HEK293 (cell line): ENCODE data around the gene NLRP8.

Experiments
- CTCF ChIA-PET: fragments of 350-600 bp; formaldehyde crosslinking; extraction: SDS; loops from one replicate; lab custom pipeline; 2021; ENCODE audit warnings: antibody characterized with exemption; lab: Yijun Ruan, JAX
- POLR2A ChIA-PET: fragments of 300-600 bp; formaldehyde crosslinking; extraction: SDS; loops from one replicate; lab custom pipeline; 2020; ENCODE audit warnings: antibody characterized with exemption, inconsistent platforms; lab: Yijun Ruan, JAX
- H3K27ac ChIP-seq: fragments of 200-500 bp; sonication (Bioruptor generic); 2 replicates; pipeline ENCODE4 v1.5.1; 2014; ENCODE audit warnings: low read depth, low read length, control low read depth, inconsistent platforms; ENCODE audit errors: extremely low read depth
- H3K36me3 ChIP-seq, 2 experiments: fragments of 200-500 bp in 1 of 2; sonication (Bioruptor generic) in 1 of 2; 1 replicate in 1 of 2; 2 replicates in 1 of 2; pipeline ENCODE4 v1.5.1; 2014 to 2017; ENCODE audit warnings: inconsistent platforms in 2 of 2, low read length in 2 of 2; ENCODE audit not compliant: control insufficient read depth in 2 of 2, insufficient read depth in 1 of 2
- H3K4me1 ChIP-seq: fragments of 200-500 bp; sonication (Bioruptor generic); 2 replicates; pipeline ENCODE4 v1.5.1; 2014; ENCODE audit warnings: mild to moderate bottlenecking, low read length, inconsistent platforms; ENCODE audit not compliant: control insufficient read depth, insufficient read depth
- H3K4me3 ChIP-seq: 2 replicates; pipeline ENCODE4 v1.5.1; 2011; ENCODE audit warnings: low read depth, mild to moderate bottlenecking, control low read depth, low read length, moderate library complexity
- H3K9me3 ChIP-seq: fragments of 200-500 bp; sonication (Bioruptor generic); 2 replicates; pipeline ENCODE4 v1.5.1; 2014; ENCODE audit warnings: low read depth, low read length, inconsistent platforms; ENCODE audit not compliant: control insufficient read depth, insufficient read depth
- MEIS1 ChIP-seq: sonication (generic); formaldehyde crosslinking; IDR thresholded peaks from 2 replicates; pipeline ENCODE4 v1.8.1; 2022; ENCODE audit warnings: missing genetic modification reagents, mild to moderate bottlenecking, borderline replicate concordance
- OVOL3 ChIP-seq: fragments of 450-650 bp; formaldehyde crosslinking; IDR thresholded peaks from 2 replicates; pipeline ENCODE4 v1.5.1; 2016; ENCODE audit warnings: missing biosample characterization, missing genetic modification characterization
- PRDM1 ChIP-seq: fragments of 450-650 bp; formaldehyde crosslinking; IDR thresholded peaks from 2 replicates; pipeline ENCODE4; 2016; ENCODE audit warnings: missing biosample characterization, missing genetic modification characterization
- SALL2 ChIP-seq: fragments of 450-650 bp; formaldehyde crosslinking; IDR thresholded peaks from 2 replicates; pipeline ENCODE4 v1.5.0; 2017; ENCODE audit warnings: missing biosample characterization, mild to moderate bottlenecking, missing genetic modification characterization, borderline replicate concordance
- YY1 ChIP-seq: fragments of 450-650 bp; formaldehyde crosslinking; IDR thresholded peaks from 2 replicates; pipeline ENCODE4 v1.5.1; 2018; ENCODE audit warnings: missing biosample characterization, missing genetic modification characterization
- ZBTB17 ChIP-seq: fragments of 450-650 bp; formaldehyde crosslinking; IDR thresholded peaks from 2 replicates; pipeline ENCODE4 v1.5.1; 2016; ENCODE audit warnings: missing biosample characterization, missing genetic modification characterization
- ZFP3 ChIP-seq: fragments of 450-650 bp; formaldehyde crosslinking; IDR thresholded peaks from 2 replicates; pipeline ENCODE4 v1.5.1; 2016; ENCODE audit warnings: low read depth, missing biosample characterization, missing genetic modification characterization
- ZNF138 ChIP-seq: fragments of 450-650 bp; formaldehyde crosslinking; IDR thresholded peaks from 2 replicates; pipeline ENCODE4 v1.5.1; 2016; ENCODE audit warnings: missing biosample characterization, missing genetic modification characterization, borderline replicate concordance
- ZNF211 ChIP-seq: fragments of 450-650 bp; formaldehyde crosslinking; IDR thresholded peaks from 2 replicates; pipeline ENCODE4 v1.5.1; 2016; ENCODE audit warnings: low read depth, missing biosample characterization, missing genetic modification characterization
- ZNF223 ChIP-seq: fragments of 450-650 bp; formaldehyde crosslinking; IDR thresholded peaks from 2 replicates; pipeline ENCODE4 v1.5.1; 2016; ENCODE audit warnings: missing biosample characterization, missing genetic modification characterization
- ZNF23 ChIP-seq: fragments of 450-650 bp; formaldehyde crosslinking; IDR thresholded peaks from 2 replicates; pipeline ENCODE4 v1.5.1; 2016; ENCODE audit warnings: missing biosample characterization, missing genetic modification characterization, borderline replicate concordance
- ZNF239 ChIP-seq: fragments of 450-650 bp; formaldehyde crosslinking; IDR thresholded peaks from 2 replicates; pipeline ENCODE4 v1.5.1; 2016; ENCODE audit warnings: missing biosample characterization, missing genetic modification characterization
- ZNF302 ChIP-seq: fragments of 450-650 bp; formaldehyde crosslinking; IDR thresholded peaks from 2 replicates; pipeline ENCODE4 v1.5.1; 2016; ENCODE audit warnings: missing biosample characterization, missing genetic modification characterization, low read depth
- ZNF391 ChIP-seq: fragments of 450-650 bp; formaldehyde crosslinking; IDR thresholded peaks from 2 replicates; pipeline ENCODE4 v1.5.1; 2016; ENCODE audit warnings: low read depth, missing biosample characterization, missing genetic modification characterization, borderline replicate concordance
- ZNF423 ChIP-seq: fragments of 450-650 bp; formaldehyde crosslinking; IDR thresholded peaks from 2 replicates; pipeline ENCODE4 v1.5.1; 2016; ENCODE audit warnings: missing biosample characterization, missing genetic modification characterization
- ZNF501 ChIP-seq: fragments of 450-650 bp; formaldehyde crosslinking; IDR thresholded peaks from 2 replicates; pipeline ENCODE4 v1.5.1; 2016; ENCODE audit warnings: missing biosample characterization, missing genetic modification characterization
- ZNF530 ChIP-seq: fragments of 450-650 bp; formaldehyde crosslinking; IDR thresholded peaks from 2 replicates; pipeline ENCODE4 v1.5.1; 2016; ENCODE audit warnings: low read depth, missing biosample characterization, missing genetic modification characterization
- ZNF670 ChIP-seq: fragments of 450-650 bp; formaldehyde crosslinking; IDR thresholded peaks from 2 replicates; pipeline ENCODE4 v1.5.1; 2016; ENCODE audit warnings: missing biosample characterization, missing genetic modification characterization, low read depth
- ZNF707 ChIP-seq: fragments of 450-650 bp; formaldehyde crosslinking; IDR thresholded peaks from 2 replicates; pipeline ENCODE4 v1.5.1; 2016; ENCODE audit warnings: missing biosample characterization, missing genetic modification characterization
- TF ChIP-seq, protein P1 (sequence below): fragments of 450-650 bp; formaldehyde crosslinking; IDR thresholded peaks from 2 replicates; pipeline ENCODE4 v1.5.1; 2016; ENCODE audit warnings: missing biosample characterization, missing genetic modification characterization
- TF ChIP-seq, protein P2 (sequence below): fragments of 450-650 bp; formaldehyde crosslinking; IDR thresholded peaks from 2 replicates; pipeline ENCODE4 v1.5.1; 2017; ENCODE audit warnings: missing biosample characterization, missing genetic modification characterization

The NLRP8 gene

DNA sequence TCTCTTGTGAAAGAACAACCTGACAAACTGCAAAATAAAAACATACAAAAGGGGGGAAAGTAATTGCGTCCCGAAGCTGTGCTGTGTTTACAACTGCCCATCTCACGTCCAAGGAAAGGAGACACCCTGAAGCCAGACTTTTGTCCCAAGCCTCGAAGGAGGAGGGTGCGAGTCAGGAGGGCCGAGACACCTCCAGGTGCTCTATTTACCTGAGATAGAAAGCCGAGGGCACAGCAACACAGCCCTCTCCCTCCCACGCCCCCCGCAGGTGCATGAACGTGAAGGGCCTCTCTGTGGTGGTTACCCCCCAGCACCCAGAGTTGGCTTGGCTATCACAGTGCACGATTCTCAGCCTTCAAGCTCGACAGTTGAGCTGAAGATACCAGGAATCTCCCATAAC lies 48.7 kb upstream of the NLRP8 start (continued):
- TF ChIP-seq, protein P1, sequence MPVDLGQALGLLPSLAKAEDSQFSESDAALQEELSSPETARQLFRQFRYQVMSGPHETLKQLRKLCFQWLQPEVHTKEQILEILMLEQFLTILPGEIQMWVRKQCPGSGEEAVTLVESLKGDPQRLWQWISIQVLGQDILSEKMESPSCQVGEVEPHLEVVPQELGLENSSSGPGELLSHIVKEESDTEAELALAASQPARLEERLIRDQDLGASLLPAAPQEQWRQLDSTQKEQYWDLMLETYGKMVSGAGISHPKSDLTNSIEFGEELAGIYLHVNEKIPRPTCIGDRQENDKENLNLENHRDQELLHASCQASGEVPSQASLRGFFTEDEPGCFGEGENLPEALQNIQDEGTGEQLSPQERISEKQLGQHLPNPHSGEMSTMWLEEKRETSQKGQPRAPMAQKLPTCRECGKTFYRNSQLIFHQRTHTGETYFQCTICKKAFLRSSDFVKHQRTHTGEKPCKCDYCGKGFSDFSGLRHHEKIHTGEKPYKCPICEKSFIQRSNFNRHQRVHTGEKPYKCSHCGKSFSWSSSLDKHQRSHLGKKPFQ (tag by site-specific recombination): no peak
- no peak for TF ChIP-seq ZNF707
- TF ChIP-seq ZNF223: no peak
- no peak for TF ChIP-seq ZFP3 (tag by site-specific recombination)

- Histone ChIP-seq H3K4me3 (no peak overlapping the region), H3K9me3 (no peaks in the 10 kb centered on the region), H3K4me1 (no peaks in the 10 kb centered on the region), H3K36me3 (no peaks in the 10 kb centered on the region), H3K27ac (no peak overlapping the region)
- TF ChIP-seq SALL2 (tag by site-specific recombination): no peak
- TF ChIP-seq ZNF239 (tag by site-specific recombination): no peak
- TF ChIP-seq YY1 (tag by site-specific recombination): no peak
- TF ChIP-seq, protein P2, sequence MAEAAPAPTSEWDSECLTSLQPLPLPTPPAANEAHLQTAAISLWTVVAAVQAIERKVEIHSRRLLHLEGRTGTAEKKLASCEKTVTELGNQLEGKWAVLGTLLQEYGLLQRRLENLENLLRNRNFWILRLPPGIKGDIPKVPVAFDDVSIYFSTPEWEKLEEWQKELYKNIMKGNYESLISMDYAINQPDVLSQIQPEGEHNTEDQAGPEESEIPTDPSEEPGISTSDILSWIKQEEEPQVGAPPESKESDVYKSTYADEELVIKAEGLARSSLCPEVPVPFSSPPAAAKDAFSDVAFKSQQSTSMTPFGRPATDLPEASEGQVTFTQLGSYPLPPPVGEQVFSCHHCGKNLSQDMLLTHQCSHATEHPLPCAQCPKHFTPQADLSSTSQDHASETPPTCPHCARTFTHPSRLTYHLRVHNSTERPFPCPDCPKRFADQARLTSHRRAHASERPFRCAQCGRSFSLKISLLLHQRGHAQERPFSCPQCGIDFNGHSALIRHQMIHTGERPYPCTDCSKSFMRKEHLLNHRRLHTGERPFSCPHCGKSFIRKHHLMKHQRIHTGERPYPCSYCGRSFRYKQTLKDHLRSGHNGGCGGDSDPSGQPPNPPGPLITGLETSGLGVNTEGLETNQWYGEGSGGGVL (tag by site-specific recombination): peak; percentile 79
- peak; percentile 73 for TF ChIP-seq ZBTB17 (tag by site-specific recombination)
- 0 out of 2 replicates have a peak, but pooled peaks have one; percentile 48 for TF ChIP-seq PRDM1 (tag by site-specific recombination)
- ChIA-PET POLR2A (no interaction called here), CTCF (interaction anchor here (0.6 kb wide), 1 partner anchor 125 kb away, joined by 6 read pairs; no protein-coding TSS in a partner anchor)
These were observed 46.1 kb upstream of the NLRP8 start for GRCh38 chr19:55901369-55902079.

DNA sequence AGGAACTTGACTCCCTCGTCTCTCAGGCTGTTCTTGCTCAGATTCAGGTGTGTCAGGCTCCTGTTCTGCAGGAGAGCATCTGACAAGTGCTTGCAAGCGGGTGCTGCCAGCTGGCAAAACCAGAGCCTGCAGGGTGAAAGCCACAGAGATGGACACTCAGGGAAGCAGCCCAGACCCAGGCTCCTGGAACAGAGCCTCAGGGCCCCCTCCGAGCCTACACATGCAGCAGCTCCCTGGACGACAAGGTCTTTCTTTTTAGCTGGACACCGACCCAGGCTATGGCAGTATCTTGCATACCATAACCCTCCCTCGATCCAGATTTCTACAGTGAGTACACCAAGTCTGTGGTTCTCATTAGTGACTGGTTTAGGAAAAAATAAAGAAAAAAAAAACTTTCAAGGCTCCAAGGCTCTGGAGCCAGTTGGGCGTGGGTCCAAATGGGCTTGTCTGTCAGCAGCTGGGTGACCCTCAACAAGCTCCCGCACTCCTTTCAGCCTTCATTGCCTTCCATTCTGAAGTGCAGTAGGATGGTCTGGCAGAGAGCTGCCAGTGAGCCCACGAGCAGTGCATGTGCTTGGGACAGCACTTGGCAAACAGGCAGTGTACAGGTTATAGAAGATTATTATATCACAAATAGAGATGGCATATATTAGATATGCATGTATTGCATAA lies 45.4 kb upstream of the NLRP8 start:
- Histone ChIP-seq H3K9me3 (no peaks in the 10 kb centered on the region), H3K4me1 (no peaks in the 10 kb centered on the region), H3K36me3 (no peaks in the 10 kb centered on the region), H3K27ac (no peak overlapping the region), H3K4me3 (no peak overlapping the region)
- TF ChIP-seq ZNF530 (no peak), MEIS1 (CRISPR knock-in tag) (no peak)
- ChIA-PET POLR2A (no interaction called here), CTCF (interaction anchor here (0.6 kb wide), 1 partner anchor 124 kb away, joined by 6 read pairs; no protein-coding TSS in a partner anchor)

DNA sequence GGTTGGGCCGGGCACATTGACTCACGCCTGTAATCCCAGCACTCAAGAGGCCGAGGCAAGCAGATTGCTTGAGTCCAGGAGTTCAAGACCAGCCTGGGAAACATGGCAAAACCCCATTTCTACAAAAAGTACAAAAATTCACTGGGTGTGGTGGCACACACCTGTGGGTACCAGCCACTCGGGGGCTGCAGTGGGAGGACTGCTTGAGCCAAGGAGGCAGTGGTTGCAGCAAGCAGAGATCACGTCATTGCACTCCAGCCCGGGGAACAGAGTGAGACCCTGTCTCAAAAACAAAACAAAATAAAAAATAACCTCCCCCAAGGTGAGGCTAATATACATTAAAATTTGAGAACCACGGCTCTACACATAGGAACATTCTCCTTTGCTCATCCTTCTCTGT lies 40.3 kb upstream of the NLRP8 start:
- POLR2A ChIA-PET: no interaction called here
- no peaks in the 10 kb centered on the region for H3K36me3 ChIP-seq

More for the DNA sequence above, 40.3 kb upstream of the NLRP8 start:
- TF ChIP-seq ZNF501 (tag by site-specific recombination) (no peak), ZNF391 (tag by site-specific recombination) (no peak), ZNF23 (no peak), OVOL3 (tag by site-specific recombination) (no peak), ZNF423 (tag by site-specific recombination) (no peak), ZNF302 (tag by site-specific recombination) (no peak), ZNF670 (tag by site-specific recombination) (no peak), ZNF211 (tag by site-specific recombination) (no peak), ZNF138 (tag by site-specific recombination) (no peak)
- TF ChIP-seq, protein P1 (tag by site-specific recombination): no peak
- H3K4me1 ChIP-seq: no peaks in the 10 kb centered on the region
- H3K4me3 ChIP-seq: no peak overlapping the region
- no peak overlapping the region for H3K27ac ChIP-seq
- CTCF ChIA-PET: interaction anchor here (0.8 kb wide), 1 partner anchor 44 kb away, joined by 3 read pairs; no protein-coding TSS in a partner anchor
- no peaks in the 10 kb centered on the region for H3K9me3 ChIP-seq
